Activated CD8-positive, alpha-beta T cell treated with anti-CD3 and anti-CD28 coated beads, Interleukin-2, amount 10 ng/mL, durations not matched to agents 7 days and 5 days (primary cell): ENCODE data around the gene ERVMER34-1. TPM values are rescaled to one million over a fixed set of nuclear protein-coding genes. Genes with fewer than 3 reads are reported as not detected.

Experiments used
- ATAC-seq: fragments of 150-1000 bp; cut with Tn5 transposase; one replicate; pipeline ENCODE4 v1.10.0; 2021; ENCODE audit warnings: moderate library complexity
- CTCF ChIA-PET: fragments of 350-600 bp; sonication (Branson Sonifier 250); formaldehyde crosslinking; loops from one replicate; lab custom pipeline; 2021; ENCODE audit warnings: antibody characterized with exemption; lab: Charles Lee
- POLR2A ChIA-PET: fragments of 350-600 bp; sonication (Branson Sonifier 250); formaldehyde crosslinking; loops from one replicate; lab custom pipeline; 2021; ENCODE audit warnings: antibody characterized with exemption; lab: Charles Lee
- DNase-seq: peaks from one replicate; pipeline ENCODE4 v3.0.0-alpha.2; 2020
- H3K27ac Mint-ChIP-seq: one replicate; pipeline ENCODE4 v1.8.0; 2021; ENCODE audit warnings: mild to moderate bottlenecking, mixed read lengths
- H3K27me3 Mint-ChIP-seq: one replicate; pipeline ENCODE4 v1.8.0; 2021; ENCODE audit warnings: low read depth, mixed read lengths
- H3K36me3 Mint-ChIP-seq: one replicate; pipeline ENCODE4 v1.8.0; 2021; ENCODE audit warnings: low read depth, mixed read lengths
- H3K4me1 Mint-ChIP-seq: one replicate; pipeline ENCODE4 v1.8.0; 2021; ENCODE audit warnings: low read depth, mixed read lengths
- H3K4me3 Mint-ChIP-seq: one replicate; pipeline ENCODE4 v1.8.0; 2021; ENCODE audit warnings: mild to moderate bottlenecking, mixed read lengths
- H3K9me3 Mint-ChIP-seq: one replicate; pipeline ENCODE4 v1.8.0; 2022; ENCODE audit warnings: mixed read lengths; ENCODE audit not compliant: insufficient read depth
- total RNA-seq, 2 experiments: library from RNA; stranded (reverse); gene quantifications; one replicate each; pipeline ENCODE4 v1.2.3, GENCODE V29; 2021

ERVMER34-1 gene
- total RNA-seq = not detected

- POLR2A ChIA-PET = no interaction called here
- peaks cover 46% of the 10 kb centered on the region for H3K27me3 Mint-ChIP-seq
- DNase-seq (peak; percentile 21), ATAC-seq (peak; percentile 53)
- CTCF ChIA-PET = interaction anchor here (1.3 kb wide), 1 partner anchor 38 kb away, joined by 4 read pairs; no protein-coding TSS in a partner anchor
- no peak within 1 kb of the TSS for H3K27ac Mint-ChIP-seq
- H3K9me3 Mint-ChIP-seq = no peaks in the 10 kb centered on the region
- H3K36me3 Mint-ChIP-seq = no peaks in the 10 kb centered on the region
- H3K4me1 Mint-ChIP-seq = peaks cover 7% of the 10 kb centered on the region
- peak within 1 kb of the TSS; percentile 48 for H3K4me3 Mint-ChIP-seq
Measured at GRCh38 chr4:52750819-52751486, at the start of gene ERVMER34-1. TSS of gene ERVMER34-1 (minus strand) at chr4:52751425. CDS start at chr4:52745520, 5,905 bp downstream.

GRCh38 chr4:52799813-52800212 is 48.6 kb upstream of the ERVMER34-1 start:
- H3K4me3 Mint-ChIP-seq = no peak overlapping the region
- ChIA-PET CTCF (no interaction called here), POLR2A (no interaction called here)
- DNase-seq (no peak), ATAC-seq (no peak)
- H3K9me3 Mint-ChIP-seq = no peaks in the 10 kb centered on the region
- peaks cover 9% of the 10 kb centered on the region for H3K27me3 Mint-ChIP-seq
- H3K36me3 Mint-ChIP-seq = no peaks in the 10 kb centered on the region
- no peak overlapping the region for H3K27ac Mint-ChIP-seq
- H3K4me1 Mint-ChIP-seq = no peaks in the 10 kb centered on the region

- H3K36me3 Mint-ChIP-seq = no peaks in the 10 kb centered on the region
- ChIA-PET POLR2A (no interaction called here), CTCF (no interaction called here)
- no peaks in the 10 kb centered on the region for H3K27me3 Mint-ChIP-seq
- no peak overlapping the region for H3K4me3 Mint-ChIP-seq
- DNase-seq = no peak
- no peak for ATAC-seq
- H3K4me1 Mint-ChIP-seq = no peaks in the 10 kb centered on the region
- no peak overlapping the region for H3K27ac Mint-ChIP-seq
- H3K9me3 Mint-ChIP-seq = no peaks in the 10 kb centered on the region
Measured at GRCh38 chr4:52795533-52795932, 44.3 kb upstream of the ERVMER34-1 start.

- no peaks in the 10 kb centered on the region for H3K27me3 Mint-ChIP-seq
- no peaks in the 10 kb centered on the region for H3K36me3 Mint-ChIP-seq
- H3K27ac Mint-ChIP-seq = no peak overlapping the region
- ChIA-PET CTCF (no interaction called here), POLR2A (no interaction called here)
- ATAC-seq (no peak), DNase-seq (no peak)
- no peaks in the 10 kb centered on the region for H3K4me1 Mint-ChIP-seq
- no peaks in the 10 kb centered on the region for H3K9me3 Mint-ChIP-seq
- no peak overlapping the region for H3K4me3 Mint-ChIP-seq
Measured at GRCh38 chr4:52791936-52792335, 40.7 kb upstream of the ERVMER34-1 start.

- Mint-ChIP-seq H3K4me1 (no peaks in the 10 kb centered on the region), H3K27me3 (peaks cover 3% of the 10 kb centered on the region), H3K9me3 (no peaks in the 10 kb centered on the region), H3K27ac (no peak overlapping the region), H3K4me3 (no peak overlapping the region), H3K36me3 (no peaks in the 10 kb centered on the region)
- ChIA-PET POLR2A (no interaction called here), CTCF (no interaction called here)
- DNase-seq = no peak
- no peak for ATAC-seq
Measured at GRCh38 chr4:52789774-52790173, 38.5 kb upstream of the ERVMER34-1 start.

GRCh38 chr4:52788806-52789205 is 37.6 kb upstream of the ERVMER34-1 start:
- H3K36me3 Mint-ChIP-seq = no peaks in the 10 kb centered on the region
- H3K27me3 Mint-ChIP-seq = peaks cover 3% of the 10 kb centered on the region
- POLR2A ChIA-PET = no interaction called here
- DNase-seq = no peak
- H3K4me1 Mint-ChIP-seq = no peaks in the 10 kb centered on the region
- no peak overlapping the region for H3K4me3 Mint-ChIP-seq
- H3K27ac Mint-ChIP-seq = no peak overlapping the region
- CTCF ChIA-PET = no interaction called here
- ATAC-seq = no peak
- H3K9me3 Mint-ChIP-seq = no peaks in the 10 kb centered on the region

- Mint-ChIP-seq H3K4me3 (no peak overlapping the region), H3K27ac (no peak overlapping the region), H3K4me1 (no peaks in the 10 kb centered on the region), H3K27me3 (peaks cover 3% of the 10 kb centered on the region), H3K36me3 (no peaks in the 10 kb centered on the region), H3K9me3 (no peaks in the 10 kb centered on the region)
- CTCF ChIA-PET = no interaction called here
- ATAC-seq = no peak
- DNase-seq = no peak
- POLR2A ChIA-PET = no interaction called here
Measured at GRCh38 chr4:52783069-52783468, 31.8 kb upstream of the ERVMER34-1 start.

GRCh38 chr4:52780617-52781354 is 29.6 kb upstream of the ERVMER34-1 start:
- CTCF ChIA-PET = interaction anchor here (1.2 kb wide), 1 partner anchor 131 kb away, joined by 3 read pairs; no protein-coding TSS in a partner anchor
- ATAC-seq = no peak
- POLR2A ChIA-PET = no interaction called here
- no peak for DNase-seq
- no peaks in the 10 kb centered on the region for H3K4me1 Mint-ChIP-seq
- H3K4me3 Mint-ChIP-seq = no peak overlapping the region
- H3K27ac Mint-ChIP-seq = no peak overlapping the region
- H3K36me3 Mint-ChIP-seq = no peaks in the 10 kb centered on the region
- no peaks in the 10 kb centered on the region for H3K9me3 Mint-ChIP-seq
- peaks cover 1% of the 10 kb centered on the region for H3K27me3 Mint-ChIP-seq

GRCh38 chr4:52780206-52780605 is 29.0 kb upstream of the ERVMER34-1 start:
- H3K9me3 Mint-ChIP-seq = no peaks in the 10 kb centered on the region
- no peaks in the 10 kb centered on the region for H3K4me1 Mint-ChIP-seq
- CTCF ChIA-PET = interaction anchor here (1.2 kb wide), 1 partner anchor 132 kb away, joined by 3 read pairs; no protein-coding TSS in a partner anchor
- no peaks in the 10 kb centered on the region for H3K27me3 Mint-ChIP-seq
- DNase-seq = no peak
- H3K36me3 Mint-ChIP-seq = no peaks in the 10 kb centered on the region
- H3K27ac Mint-ChIP-seq = no peak overlapping the region
- no peak overlapping the region for H3K4me3 Mint-ChIP-seq
- POLR2A ChIA-PET = no interaction called here
- no peak for ATAC-seq

GRCh38 chr4:52760256-52760655 is 9.0 kb upstream of the ERVMER34-1 start:
- DNase-seq (no peak), ATAC-seq (no peak)
- no peaks in the 10 kb centered on the region for H3K36me3 Mint-ChIP-seq
- CTCF ChIA-PET = no interaction called here
- H3K27ac Mint-ChIP-seq = no peak overlapping the region
- POLR2A ChIA-PET = no interaction called here
- H3K4me1 Mint-ChIP-seq = no peaks in the 10 kb centered on the region
- H3K9me3 Mint-ChIP-seq = no peaks in the 10 kb centered on the region
- H3K4me3 Mint-ChIP-seq = no peak overlapping the region
- peaks cover 13% of the 10 kb centered on the region for H3K27me3 Mint-ChIP-seq

GRCh38 chr4:52755426-52755825 is 4.2 kb upstream of the ERVMER34-1 start:
- no peaks in the 10 kb centered on the region for H3K9me3 Mint-ChIP-seq
- no peak overlapping the region for H3K27ac Mint-ChIP-seq
- DNase-seq (no peak), ATAC-seq (no peak)
- no peak overlapping the region for H3K4me3 Mint-ChIP-seq
- POLR2A ChIA-PET = no interaction called here
- CTCF ChIA-PET = interaction anchor here (0.6 kb wide), 1 partner anchor 15 kb away, joined by 3 read pairs; no protein-coding TSS in a partner anchor
- no peaks in the 10 kb centered on the region for H3K36me3 Mint-ChIP-seq
- H3K27me3 Mint-ChIP-seq = peaks cover 46% of the 10 kb centered on the region
- H3K4me1 Mint-ChIP-seq = peaks cover 7% of the 10 kb centered on the region

GRCh38 chr4:52752936-52753335 is 1.7 kb upstream of the ERVMER34-1 start:
- Mint-ChIP-seq H3K36me3 (no peaks in the 10 kb centered on the region), H3K27ac (no peak overlapping the region), H3K9me3 (no peaks in the 10 kb centered on the region), H3K27me3 (peaks cover 50% of the 10 kb centered on the region), H3K4me3 (no peak overlapping the region), H3K4me1 (peaks cover 7% of the 10 kb centered on the region)
- ATAC-seq (no peak), DNase-seq (no peak)
- ChIA-PET POLR2A (no interaction called here), CTCF (no interaction called here)
